HG02759 (cell line): ENCODE data around the gene JKAMP.

Source experiments
- ATAC-seq: cut with Tn5 transposase; IDR thresholded peaks from one replicate; pipeline ENCODE4 v1.9.1; 2021; ENCODE audit warnings: mild to moderate bottlenecking, moderate library complexity; ENCODE audit not compliant: unreplicated experiment

JKAMP gene

DNA sequence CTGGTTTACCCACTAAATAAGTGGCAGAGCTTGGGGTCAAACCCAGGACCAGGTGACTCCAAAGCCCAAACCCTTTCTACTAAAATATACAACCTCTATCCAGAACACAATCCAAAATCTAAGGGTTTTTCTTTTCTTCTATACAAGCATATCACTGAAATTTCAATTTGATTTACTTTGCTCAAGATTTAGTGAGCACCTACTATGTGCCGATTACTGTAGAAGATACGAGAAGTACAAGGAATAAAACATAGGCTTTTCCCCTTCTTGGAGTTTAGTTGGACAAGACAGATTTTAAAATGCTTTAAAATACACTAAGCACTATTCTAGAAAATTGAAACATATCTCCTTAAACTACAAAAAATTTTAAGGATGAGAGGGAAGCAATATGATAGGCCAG lies 2.9 kb upstream of the JKAMP start:
- ATAC-seq = no peak

DNA sequence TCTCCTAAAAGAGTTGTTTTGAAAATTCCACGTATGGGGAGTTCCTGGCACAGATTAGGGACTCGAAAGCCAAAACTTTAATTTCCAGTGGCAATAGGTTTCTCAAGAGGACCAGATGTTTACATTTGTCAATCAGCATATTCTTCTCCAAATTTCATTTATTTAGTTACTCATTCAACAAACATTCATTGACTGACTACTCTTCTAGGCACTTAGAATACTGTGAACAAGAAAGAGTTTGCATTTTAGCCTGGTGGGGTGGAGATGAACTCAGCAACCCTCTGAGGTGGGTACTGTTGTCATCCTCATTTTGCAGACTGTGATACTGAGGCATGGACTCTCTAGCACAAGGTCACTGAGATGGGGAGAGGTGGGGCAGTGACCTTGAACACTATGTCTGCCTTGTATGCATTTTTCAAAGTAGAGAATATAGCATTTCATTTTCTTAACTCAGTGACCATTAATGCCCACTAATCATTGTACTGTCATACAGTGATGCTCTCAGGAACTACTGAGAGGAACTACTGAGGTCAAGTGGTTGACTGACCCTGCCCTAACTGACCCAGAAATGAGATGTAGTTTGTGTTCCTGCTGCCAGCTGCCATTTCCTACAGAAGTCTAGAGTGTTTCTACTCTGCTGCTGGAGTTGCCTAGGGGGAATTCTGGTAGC lies 2.3 kb upstream of the JKAMP start:
- no peak for ATAC-seq

DNA sequence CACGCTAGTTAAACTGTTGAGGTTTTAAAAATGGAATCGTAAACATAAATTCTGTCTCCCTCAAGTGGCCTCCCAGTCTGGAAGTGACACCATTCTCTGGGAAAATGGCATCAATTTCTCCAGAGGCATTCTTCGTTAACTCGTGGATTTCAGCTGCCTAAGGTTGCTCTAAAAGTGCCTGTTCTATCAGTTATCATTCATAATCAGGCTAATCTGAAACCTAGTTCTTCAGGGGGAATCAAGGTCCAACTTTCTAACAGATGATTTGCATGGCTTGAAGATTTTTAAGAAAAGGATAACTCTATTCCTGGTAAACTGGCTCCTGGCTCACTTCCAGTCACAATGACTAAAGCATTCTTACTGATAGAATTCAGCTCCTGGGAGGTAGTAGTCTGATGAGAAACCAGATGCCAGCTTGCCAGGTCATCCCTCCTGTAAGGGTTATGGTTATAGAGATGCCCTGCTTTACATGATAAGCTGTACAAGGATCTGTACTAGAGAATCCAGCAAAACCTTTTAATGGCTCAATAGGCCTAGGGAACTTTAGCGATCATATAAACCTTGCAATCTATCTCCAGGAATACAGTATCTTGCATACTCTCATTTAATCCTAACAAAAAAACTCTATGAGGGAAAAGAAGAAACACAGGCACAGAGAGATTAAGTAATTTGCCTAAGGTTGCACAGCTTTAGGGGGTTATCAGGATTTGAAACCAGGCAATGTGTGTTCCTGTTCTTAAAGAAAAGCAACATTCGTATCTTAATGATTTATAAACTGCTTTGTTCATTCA lies 1.6 kb upstream of the JKAMP start:
- no peak for ATAC-seq

DNA sequence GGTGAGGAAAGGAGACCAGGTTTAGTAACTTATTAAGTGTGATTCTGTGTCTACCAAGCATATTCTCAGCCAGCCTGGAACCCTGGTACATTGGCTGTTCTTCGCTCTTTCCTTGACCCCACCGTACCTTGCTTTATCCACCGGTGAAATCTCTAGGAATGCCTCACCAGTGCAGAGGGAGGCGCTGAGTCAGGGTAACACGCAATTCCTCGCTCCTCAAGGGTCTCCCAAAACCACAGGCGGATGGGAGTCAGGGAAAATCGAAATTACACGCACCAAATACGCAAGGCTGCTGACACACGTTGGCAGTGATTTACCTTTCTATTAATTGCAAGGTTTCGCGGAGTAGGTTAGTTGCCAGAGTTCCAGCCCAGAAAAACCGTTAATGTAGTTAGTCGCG lies 954 bp upstream of the JKAMP start:
- no peak for ATAC-seq

DNA sequence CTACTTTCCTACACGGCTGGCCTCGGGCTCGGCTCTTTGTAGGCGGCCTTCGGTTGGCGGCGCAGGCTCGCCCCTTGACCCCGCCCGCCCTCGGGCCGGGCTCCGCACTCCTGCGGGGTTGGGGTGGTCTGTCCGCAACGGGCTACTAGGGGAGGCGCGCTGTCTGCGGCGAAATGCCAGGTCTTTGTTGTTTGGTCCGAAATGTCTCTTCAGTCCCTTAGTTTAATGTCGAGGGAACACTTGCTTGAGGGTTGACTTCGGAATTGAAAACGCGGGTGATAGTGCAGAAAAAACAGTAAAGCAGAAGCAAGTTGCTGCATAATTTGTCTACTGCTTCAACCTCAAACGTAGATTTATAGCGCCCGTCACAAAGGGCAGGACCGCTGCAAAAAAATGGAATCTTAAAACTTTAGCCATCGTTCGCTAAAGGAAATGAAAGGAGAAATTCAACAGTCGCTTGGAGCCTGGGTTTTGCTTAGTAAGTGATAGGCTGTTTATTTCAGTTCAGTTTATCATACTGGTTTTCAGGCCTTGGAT lies 390 bp downstream of the JKAMP start:
- ATAC-seq = peak; percentile 51

DNA sequence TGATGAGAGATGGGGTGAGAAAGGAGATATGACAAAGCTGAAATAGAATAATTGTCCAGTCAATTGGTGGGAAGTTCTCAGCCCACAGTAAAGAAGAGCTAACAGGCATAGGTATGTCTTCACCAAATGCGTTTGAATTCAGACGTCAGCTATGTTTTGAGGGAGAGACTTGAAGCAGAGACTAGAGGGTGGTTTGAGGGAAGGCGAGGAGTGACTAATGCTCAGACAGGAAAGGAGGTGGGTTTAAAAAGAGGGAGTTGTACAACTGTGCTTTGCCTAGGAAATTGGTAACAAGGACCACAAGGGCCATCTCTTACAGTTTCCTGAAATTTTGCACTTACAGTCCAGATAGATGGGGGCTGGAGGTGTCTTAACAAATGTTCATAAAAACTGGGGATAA lies 6.4 kb downstream of the JKAMP start:
- no peak for ATAC-seq

DNA sequence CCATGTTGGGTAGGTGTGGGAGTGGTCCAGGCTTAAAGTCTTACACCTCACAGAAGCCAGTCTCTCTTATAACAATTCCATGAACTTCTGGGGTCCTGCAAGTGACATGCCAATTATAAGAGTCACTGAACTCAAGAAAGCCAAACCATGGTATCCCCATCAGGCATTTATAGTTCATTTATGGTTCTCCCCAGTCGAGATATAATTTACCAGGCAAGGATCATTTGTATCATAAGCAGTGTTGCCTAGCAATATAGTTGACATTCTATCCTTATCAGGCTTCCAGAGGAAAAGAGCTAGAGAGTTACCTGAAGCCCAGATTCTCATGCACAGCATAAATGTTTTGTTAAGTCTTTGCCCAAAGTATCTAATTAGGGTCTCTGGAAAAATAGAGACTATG lies 8.1 kb downstream of the JKAMP start:
- no peak for ATAC-seq

DNA sequence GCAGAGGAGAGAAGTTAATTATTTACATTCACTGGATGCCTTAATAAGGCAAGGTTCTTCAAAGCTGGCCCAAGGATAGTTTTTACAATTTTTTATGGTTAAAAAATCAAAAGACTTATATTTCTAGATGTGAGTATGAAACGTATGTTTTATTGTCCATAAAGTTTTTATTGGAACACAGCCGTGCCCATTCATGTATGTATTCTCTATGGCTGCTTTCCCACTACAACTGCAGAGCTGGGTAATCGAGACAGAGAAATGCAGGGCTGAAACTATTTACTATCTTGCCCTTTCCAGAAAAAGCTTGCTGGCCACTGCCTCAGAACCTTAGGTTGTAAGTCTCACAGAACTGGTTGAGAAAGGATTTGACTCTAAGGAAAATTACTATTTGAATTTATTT lies 16.4 kb downstream of the JKAMP start:
- no peak for ATAC-seq

DNA sequence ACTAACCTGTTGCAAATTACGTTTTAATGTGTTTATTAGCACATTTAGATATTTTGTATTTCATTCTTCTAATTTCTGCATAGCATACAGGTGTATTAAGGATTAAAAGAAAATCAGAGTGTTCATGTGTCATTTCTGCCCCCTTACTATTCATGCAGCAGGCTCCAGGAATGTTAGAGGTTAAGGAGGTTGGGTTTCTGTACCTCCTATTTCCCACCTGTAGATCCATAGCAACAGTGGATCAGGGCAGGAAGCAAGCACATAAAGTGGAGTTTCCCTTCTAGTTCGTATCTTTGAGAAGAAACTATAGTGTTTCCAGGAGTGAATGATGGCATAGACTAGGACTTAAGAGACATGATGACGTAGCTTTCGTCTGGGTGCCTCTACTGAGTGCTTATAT lies 18.9 kb downstream of the JKAMP start:
- no peak for ATAC-seq

DNA sequence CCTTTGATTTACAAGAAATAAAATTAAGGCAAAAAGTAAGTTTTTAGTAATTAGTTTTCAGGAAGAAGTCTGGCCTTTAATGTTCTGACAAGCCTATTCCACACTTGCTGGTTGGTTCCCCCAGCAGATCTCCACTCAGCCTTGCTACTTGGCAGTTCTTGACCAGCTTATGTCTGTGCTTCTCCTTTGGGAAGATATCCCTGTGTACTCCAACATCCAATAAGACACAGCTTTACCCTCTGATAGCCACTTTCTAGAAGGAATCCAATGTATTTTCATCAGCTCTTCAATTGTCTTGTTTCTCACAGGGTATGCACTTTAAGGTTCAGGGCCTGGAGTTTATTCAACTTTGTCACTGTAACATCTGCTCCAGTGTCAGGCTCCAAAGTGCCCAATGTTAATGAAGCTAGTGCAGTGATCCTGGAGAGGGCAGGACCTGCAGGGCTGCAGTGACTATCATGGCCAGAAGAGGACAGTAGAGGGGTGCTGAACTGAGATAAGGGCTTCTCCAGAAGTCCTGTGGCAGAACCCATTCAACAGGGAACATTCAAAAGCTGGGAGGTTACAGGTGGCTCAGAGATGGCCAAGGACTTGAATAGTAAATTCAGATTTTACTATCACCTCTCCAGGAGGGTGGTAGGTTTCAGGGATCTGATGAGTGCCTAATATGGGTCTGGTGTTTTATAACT lies 22.9 kb downstream of the JKAMP start:
- ATAC-seq = peak; percentile 80

DNA sequence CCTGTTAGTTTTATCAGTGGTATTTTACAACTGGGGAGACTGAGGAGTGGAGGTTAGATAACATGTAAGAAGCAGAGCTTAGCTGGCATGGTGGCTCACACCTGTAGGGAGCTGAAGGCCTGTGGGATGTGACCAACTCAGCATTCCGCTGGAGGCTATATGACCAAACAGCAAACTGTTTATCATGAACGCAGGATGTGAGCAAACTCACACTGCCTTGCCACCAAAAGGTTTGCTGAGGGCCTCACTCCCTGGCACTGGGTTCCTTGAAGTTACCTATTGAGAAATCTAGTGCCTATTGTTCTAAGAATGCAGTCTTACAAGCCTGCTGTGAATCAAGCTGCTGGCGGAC lies 23.4 kb downstream of the JKAMP start:
- ATAC-seq = no peak

DNA sequence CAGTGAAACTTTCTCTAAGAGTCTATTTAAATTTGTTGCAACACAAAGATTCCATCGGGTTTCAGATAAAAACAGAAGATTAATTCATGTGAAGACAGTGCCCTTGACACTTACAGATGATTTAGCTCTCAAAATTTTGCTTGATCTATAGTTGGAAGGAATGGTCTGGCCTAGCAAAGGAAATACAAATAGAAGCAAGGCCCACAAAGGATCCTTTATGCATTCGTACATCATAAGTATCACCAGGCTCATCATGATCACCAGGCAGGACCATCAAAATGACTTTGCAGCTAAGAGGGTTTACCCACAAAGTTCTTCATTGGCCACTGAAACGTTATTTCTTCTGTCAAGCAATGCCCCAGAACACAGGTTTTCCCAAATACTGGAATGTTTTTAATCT lies 24.8 kb downstream of the JKAMP start:
- ATAC-seq = no peak

DNA sequence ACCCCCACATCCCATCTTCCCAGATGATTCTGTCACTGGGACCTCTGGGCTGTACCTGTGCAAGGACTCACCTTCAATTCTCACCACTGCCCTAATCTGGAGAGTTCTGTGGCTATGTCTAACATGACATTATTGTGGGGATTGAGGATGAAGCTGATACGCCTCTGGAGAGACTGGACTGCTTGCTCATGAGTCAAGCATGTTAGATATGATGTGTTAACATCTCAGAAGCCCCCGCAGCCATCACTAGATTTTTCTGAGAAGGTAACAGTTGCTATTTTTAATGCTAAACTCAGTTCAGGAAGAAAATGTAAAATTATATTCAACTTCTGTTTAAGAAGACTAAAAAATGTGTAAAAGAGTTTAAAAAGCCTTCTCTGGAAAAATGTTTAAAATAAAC lies 25.7 kb downstream of the JKAMP start:
- ATAC-seq = no peak

DNA sequence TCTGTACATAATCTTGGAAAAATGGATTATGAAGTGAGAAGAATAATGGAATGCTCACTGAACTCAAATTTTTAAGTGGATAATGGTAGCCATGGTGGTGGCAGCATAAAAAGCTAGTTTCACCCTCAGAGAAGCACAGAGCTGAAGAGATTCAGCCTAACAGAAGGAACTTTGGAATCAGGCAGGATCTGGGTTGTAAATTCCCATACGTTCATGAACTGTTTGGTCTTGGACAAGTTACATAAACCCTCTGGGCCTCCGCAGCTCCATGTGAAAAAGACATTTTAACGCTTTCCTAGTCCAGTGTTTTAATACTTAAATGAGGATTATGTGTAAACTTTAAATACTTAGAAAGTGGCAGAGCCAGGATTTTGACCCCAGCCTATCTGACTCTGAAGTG lies 26.6 kb downstream of the JKAMP start:
- no peak for ATAC-seq

DNA sequence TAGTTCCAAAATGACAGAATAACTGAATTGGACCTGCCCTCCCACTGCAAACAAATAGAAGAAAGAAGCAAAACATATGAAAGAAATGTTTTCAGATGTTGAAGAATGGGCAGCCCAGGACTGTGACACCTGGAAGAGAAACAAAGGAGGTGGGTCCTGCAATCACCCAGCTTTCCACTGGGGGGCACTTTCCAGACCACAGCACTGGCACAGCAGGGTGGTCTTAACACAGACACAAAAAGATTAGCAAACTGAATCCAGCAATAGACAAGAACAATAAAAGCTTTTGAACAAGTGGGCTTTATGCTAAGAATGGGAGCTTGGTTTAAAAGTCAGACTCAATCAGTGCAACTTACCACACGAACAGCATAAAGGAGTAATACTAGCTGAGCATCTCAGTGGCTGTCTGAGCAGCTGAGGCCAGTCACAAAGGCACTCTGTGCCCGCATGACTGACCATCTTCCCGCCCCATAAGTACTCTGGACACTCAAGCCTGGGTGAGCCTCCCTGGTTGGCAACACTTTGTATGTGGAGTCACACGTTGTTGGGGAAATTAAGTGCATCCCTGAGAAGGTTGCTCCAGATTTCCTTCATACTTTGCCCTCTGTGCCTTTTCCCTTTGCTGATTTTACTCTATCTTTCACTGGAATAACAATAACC lies 27.7 kb downstream of the JKAMP start:
- ATAC-seq = no peak

DNA sequence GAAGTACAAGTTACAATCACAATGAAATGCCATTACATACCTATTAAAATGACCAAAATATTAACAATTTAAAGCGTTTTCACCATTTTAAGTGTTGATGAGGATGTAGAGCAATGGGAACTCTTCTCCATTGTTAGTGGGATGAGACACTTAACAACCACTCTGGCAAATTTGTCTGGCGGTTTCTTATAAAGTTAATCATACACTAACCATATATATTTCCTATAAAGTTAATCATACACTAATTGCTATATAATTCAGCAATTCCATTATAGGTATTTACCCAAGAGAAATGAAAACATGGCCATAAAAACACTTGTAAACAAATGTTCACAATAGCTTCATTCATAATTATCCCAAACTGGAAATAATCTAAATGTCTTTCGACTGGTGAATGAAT lies 35.9 kb downstream of the JKAMP start:
- no peak for ATAC-seq

DNA sequence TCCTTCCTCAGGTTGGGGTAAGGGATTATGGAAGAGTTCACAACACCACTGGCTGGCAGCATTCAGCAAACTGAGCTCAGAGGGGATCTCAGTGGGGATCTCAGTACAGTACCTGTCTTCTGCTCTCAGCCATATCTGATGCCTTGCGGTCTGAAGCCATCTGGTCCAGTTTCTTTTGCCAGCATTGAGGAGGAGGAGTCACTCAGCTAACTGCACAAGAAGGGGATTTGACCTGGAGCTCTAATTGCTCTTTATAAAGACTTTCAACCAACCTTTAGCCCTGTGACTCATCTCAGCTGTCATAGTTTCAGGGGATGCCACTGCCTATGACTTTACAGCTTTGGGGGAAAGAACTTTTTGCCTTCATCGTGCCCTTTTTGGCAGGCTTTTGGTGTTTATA lies 44.9 kb downstream of the JKAMP start:
- no peak for ATAC-seq

DNA sequence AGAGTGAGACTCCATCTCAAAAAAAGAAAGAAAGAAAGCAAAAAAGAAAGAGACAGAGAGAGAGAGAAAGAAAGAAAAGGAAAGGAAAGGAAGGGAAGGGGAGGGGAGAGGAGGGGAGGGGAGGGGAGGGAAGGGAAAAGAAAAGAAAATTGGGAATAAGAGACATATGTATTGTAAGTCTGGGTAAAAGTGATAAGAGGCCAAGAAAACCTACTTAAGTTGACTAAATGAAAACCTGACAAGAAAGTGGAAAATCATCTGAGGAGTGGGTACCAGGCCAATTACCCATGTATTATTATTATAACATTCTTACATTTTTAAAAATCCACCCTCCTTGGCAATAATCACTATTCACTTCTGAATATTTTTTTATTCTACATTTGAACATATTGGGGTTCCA lies 46.0 kb downstream of the JKAMP start:
- ATAC-seq = no peak

DNA sequence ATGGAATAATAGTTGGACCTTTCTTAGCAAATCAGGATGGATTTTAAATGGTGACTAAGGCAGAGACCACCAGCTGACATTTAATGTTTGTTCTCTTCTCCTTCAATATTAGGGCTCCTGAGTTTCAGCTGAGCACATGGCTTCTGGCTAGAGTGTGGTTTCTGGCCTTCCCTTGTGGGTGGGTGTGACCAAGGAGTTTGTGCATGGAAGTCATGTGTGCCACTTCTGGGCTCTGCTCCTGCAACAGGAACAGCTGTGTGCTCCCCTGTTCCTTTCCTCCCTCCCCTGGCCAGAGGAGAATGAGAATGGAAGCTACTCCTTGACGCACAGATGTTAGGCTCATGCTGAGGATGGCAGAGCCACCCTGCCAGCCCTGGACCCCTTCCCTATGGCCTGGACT lies 48.1 kb downstream of the JKAMP start:
- ATAC-seq = no peak

DNA sequence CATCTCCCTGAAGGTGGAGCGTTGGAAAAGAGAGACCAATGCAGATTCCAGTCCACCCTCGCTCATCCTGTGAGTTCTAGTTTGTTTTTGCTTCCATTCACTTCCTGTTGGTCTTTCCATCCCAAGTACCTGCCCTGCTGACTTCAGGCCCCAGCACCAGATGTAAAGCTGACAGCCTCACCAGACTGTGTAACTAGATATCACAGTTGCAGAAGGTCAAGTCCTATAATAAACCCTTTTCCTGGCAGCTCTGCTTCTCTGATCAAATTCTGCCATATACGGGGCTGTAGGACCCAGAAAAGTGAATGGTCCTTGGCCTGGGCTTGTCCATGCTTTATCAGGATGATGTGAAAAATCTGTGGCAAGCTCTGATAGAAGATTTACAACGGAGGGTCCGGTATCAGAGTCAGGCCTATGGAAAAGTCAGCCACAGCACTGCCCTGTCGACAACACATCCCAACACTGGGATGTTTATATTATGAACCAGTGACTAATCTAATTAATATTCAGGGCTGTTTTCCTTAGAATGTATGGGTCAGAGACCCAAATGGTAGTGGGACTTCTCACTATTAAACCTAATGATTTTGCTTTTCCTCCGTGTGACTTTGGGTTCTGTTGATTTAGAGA lies 50.2 kb downstream of the JKAMP start:
- ATAC-seq = no peak

DNA sequence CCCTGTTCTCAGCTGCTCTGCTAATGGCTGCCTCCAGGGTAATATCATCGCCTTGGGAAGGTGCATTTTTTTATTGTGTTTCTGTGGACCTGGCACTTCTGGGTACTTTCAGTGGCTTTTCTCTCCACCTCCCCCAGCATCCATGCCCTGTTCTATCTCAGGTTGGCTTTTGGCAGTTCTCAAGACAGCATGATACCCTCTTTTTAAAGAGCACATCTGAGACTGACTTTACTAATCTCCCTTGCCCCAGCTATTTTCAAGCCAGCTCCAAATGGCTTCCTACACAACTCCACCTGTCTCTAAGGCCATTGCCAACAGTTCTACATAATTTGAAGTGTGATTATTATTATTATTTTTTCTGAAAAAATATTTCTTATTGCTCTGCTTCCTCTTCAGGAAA lies 53.2 kb downstream of the JKAMP start:
- no peak for ATAC-seq
